ENCODE data around the gene CCDC187. TPM values are rescaled to one million over a fixed set of nuclear protein-coding genes. Genes with fewer than 3 reads are reported as not detected.
"Not testable (repeated sequence)": the region's sequence is repeated elsewhere in the genome, so short reads cannot be mapped to it uniquely, and the experiment has no call there.

Gene CCDC187
- polyA plus RNA-seq, 3 donors: 0.03 to 0.18 TPM; not detected in 1

GRCh38 chr9:136243631-136244030, 60.3 kb downstream of the CCDC187 start:
- 71 to 82% (median 77%) methylated on average over 4 of the region's 4 CpGs for WGBS, 3 donors
- no peak overlapping the region for H3K27ac ChIP-seq (ENCODE audit: low read depth, low read length)

- H3K27ac ChIP-seq (ENCODE audit: low read depth, low read length): no peak overlapping the region
- 62 to 69% (median 66%) methylated on average over 6 of the region's 6 CpGs for WGBS, 3 donors
Observed at GRCh38 chr9:136242918-136243525, 60.9 kb downstream of the CCDC187 start.

- H3K27ac ChIP-seq (ENCODE audit: low read depth, low read length): no peak overlapping the region
- WGBS, 3 donors: 91 to 97% (median 96%) methylated on average over 8 of the region's 8 CpGs
Observed at GRCh38 chr9:136242248-136242647, 61.6 kb downstream of the CCDC187 start.

GRCh38 chr9:136241542-136241941, 62.4 kb downstream of the CCDC187 start:
- H3K27ac ChIP-seq (ENCODE audit: low read depth, low read length): no peak overlapping the region
- 93 to 96% (median 95%) methylated on average over 13 of the region's 13 CpGs for WGBS, 3 donors

- WGBS, 3 donors: 87 to 93% (median 93%) methylated on average over 20 of the region's 20 CpGs
- no peak overlapping the region for H3K27ac ChIP-seq (ENCODE audit: low read depth, low read length)
Observed at GRCh38 chr9:136240941-136241340, 63.0 kb downstream of the CCDC187 start.

- 74 to 86% (median 78%) methylated on average over 2 of the region's 2 CpGs for WGBS, 3 donors
- no peak overlapping the region for H3K27ac ChIP-seq (ENCODE audit: low read depth, low read length)
Observed at GRCh38 chr9:136239983-136240330, 63.9 kb downstream of the CCDC187 start.

GRCh38 chr9:136239135-136239982, 64.5 kb downstream of the CCDC187 start:
- H3K27ac ChIP-seq (ENCODE audit: low read depth, low read length): no peak overlapping the region
- 59 to 76% (median 69%) methylated on average over 25 of the region's 25 CpGs for WGBS, 3 donors

GRCh38 chr9:136238342-136238732, 65.6 kb downstream of the CCDC187 start:
- 70 to 80% (median 72%) methylated on average over 12 of the region's 12 CpGs for WGBS, 3 donors
- H3K27ac ChIP-seq (ENCODE audit: low read depth, low read length): no peak overlapping the region

- WGBS, 3 donors: 78 to 87% (median 87%) methylated on average over 30 to 32 of the region's 32 CpGs
- H3K27ac ChIP-seq (ENCODE audit: low read depth, low read length): no peak overlapping the region
Observed at GRCh38 chr9:136237486-136238341, 66.2 kb downstream of the CCDC187 start.

GRCh38 chr9:136236471-136237410, 67.2 kb downstream of the CCDC187 start:
- not testable (repeated sequence) for H3K27ac ChIP-seq (ENCODE audit: low read depth, low read length)
- 93 to 96% (median 96%) methylated on average over 37 to 43 of the region's 43 CpGs for WGBS, 3 donors

- H3K27ac ChIP-seq (ENCODE audit: low read depth, low read length): no peak overlapping the region
- WGBS, 3 donors: 87 to 91% (median 89%) methylated on average over 27 of the region's 27 CpGs
Observed at GRCh38 chr9:136235709-136236455, 68.0 kb downstream of the CCDC187 start.

GRCh38 chr9:136235171-136235570, 68.7 kb downstream of the CCDC187 start:
- H3K27ac ChIP-seq (ENCODE audit: low read depth, low read length): no peak overlapping the region
- 92 to 95% (median 94%) methylated on average over 17 of the region's 17 CpGs for WGBS, 3 donors

- 93 to 94% (median 94%) methylated on average over 20 to 21 of the region's 21 CpGs for WGBS, 3 donors
Observed at GRCh38 chr9:136234597-136234996, 69.3 kb downstream of the CCDC187 start.

GRCh38 chr9:136233868-136234267, 70.0 kb downstream of the CCDC187 start:
- WGBS, 3 donors: 78 to 81% (median 80%) methylated on average over 14 of the region's 14 CpGs

More at GRCh38 chr9:136234597-136234996, 69.3 kb downstream of the CCDC187 start:
- H3K27ac ChIP-seq (ENCODE audit: low read depth, low read length): no peak overlapping the region

GRCh38 chr9:136233411-136233810, 70.5 kb downstream of the CCDC187 start:
- WGBS, 3 donors: 56 to 81% (median 62%) methylated on average over 15 of the region's 15 CpGs
- no peak overlapping the region for H3K27ac ChIP-seq (ENCODE audit: low read depth, low read length)

More at GRCh38 chr9:136233868-136234267, 70.0 kb downstream of the CCDC187 start:
- H3K27ac ChIP-seq (ENCODE audit: low read depth, low read length): no peak overlapping the region

- WGBS, 3 donors: 57 to 61% (median 60%) methylated on average over 10 of the region's 10 CpGs
- no peak overlapping the region for H3K27ac ChIP-seq (ENCODE audit: low read depth, low read length)
Observed at GRCh38 chr9:136232969-136233368, 70.9 kb downstream of the CCDC187 start.

Data from adipose tissue (tissue), 3 donors.